Gastroesophageal sphincter (tissue), 4 donors: ENCODE data around the gene CCDC86. TPM values are rescaled to one million over a fixed set of nuclear protein-coding genes. Genes with fewer than 3 reads are reported as not detected.

Experiments
- ATAC-seq: fragments of 150-250 bp; one replicate; pipeline ENCODE4 v1.9.1; 2016; ENCODE audit warnings: mild to moderate bottlenecking, moderate library complexity
- H3K27ac ChIP-seq, 4 donors: fragments of 200-600 bp; sonication (generic) in 3 of 4; 1 replicate in 3 of 4; 2 replicates in 1 of 4; pipeline ENCODE4 v1.5.1; 2016 to 2019
- H3K27me3 ChIP-seq: fragments of 200-600 bp; sonication (generic); one replicate; pipeline ENCODE4 v1.5.1; 2019
- H3K36me3 ChIP-seq, 2 donors: fragments of 200-600 bp; sonication (generic); one replicate each; pipeline ENCODE4 v1.5.1; 2019; ENCODE audit warnings: control low read depth in 1 of 2
- H3K4me1 ChIP-seq, 3 donors: fragments of 200-600 bp; sonication (generic); 1 replicate in 2 of 3; 2 replicates in 1 of 3; pipeline ENCODE4 v1.5.1; 2016 to 2019; ENCODE audit warnings: control low read depth in 2 of 3
- H3K4me3 ChIP-seq, 2 donors: fragments of 200-600 bp; sonication (generic); one replicate each; pipeline ENCODE4 v1.5.1; 2019; ENCODE audit warnings: mild to moderate bottlenecking in 1 of 2, moderate library complexity in 1 of 2
- H3K9me3 ChIP-seq, 3 donors: fragments of 200-600 bp; sonication (generic); one replicate each; pipeline ENCODE4 v1.5.1; 2017 to 2019; ENCODE audit warnings: control low read depth in 2 of 3
- CTCF ChIP-seq, 4 experiments: fragments of 200-600 bp in 2 of 4; fragments of 450-650 bp in 2 of 4; sonication (generic) in 1 of 4; IDR thresholded peaks; one replicate each; pipeline ENCODE4 v1.5.1; 2017 to 2019; ENCODE audit warnings: antibody characterized with exemption in 4 of 4, mild to moderate bottlenecking in 2 of 4, moderate library complexity in 2 of 4
- EP300 ChIP-seq: sonication (generic); formaldehyde crosslinking; IDR thresholded peaks from one replicate; pipeline ENCODE4 v1.6.1; 2017; ENCODE audit warnings: antibody characterized with exemption, mild to moderate bottlenecking
- POLR2A ChIP-seq, 2 donors: fragments of 450-650 bp; IDR thresholded peaks; one replicate each; pipeline ENCODE4 v1.6.1; 2017; ENCODE audit warnings: antibody characterized with exemption in 2 of 2, mild to moderate bottlenecking in 2 of 2, moderate library complexity in 1 of 2
- POLR2AphosphoS5 ChIP-seq: sonication (generic); formaldehyde crosslinking; IDR thresholded peaks from one replicate; pipeline ENCODE4 v1.6.1; 2017; ENCODE audit warnings: antibody characterized with exemption
- WGBS, 2 donors: methylation state at CpG; one replicate each; pipeline ENCODE4 v1.1.5; 2018; ENCODE audit warnings: low coverage in 1 of 2; 5-methylcytosine and 5-hydroxymethylcytosine counted together
- total RNA-seq, 4 donors: library from RNA; depleted of rRNA; stranded (reverse); fragments of >200 nt; gene quantifications; one replicate each; pipeline ENCODE4 v1.1.0, GENCODE V29; 2016

The CCDC86 gene
- total RNA-seq, result 10 to 100 TPM; 10.5 to 27.8 (median 18.2) TPM

GRCh38 chr11:60841797-60842667, at the start of gene CCDC86:
Gene CCDC86 (plus strand): TSS chr11:60842113. CDS start chr11:60842125, 12 bp downstream.
- no peaks in the 10 kb centered on the region for H3K27me3 ChIP-seq
- ATAC-seq, result peak; percentile 97
- H3K9me3 ChIP-seq, result no peaks in the 10 kb centered on the region
- H3K36me3 ChIP-seq, result peaks cover 0 to 12% of the 10 kb centered on the region in 2 donors
- TF ChIP-seq EP300 (no peak), POLR2AphosphoS5 (peak; percentile 88), POLR2A (IDR thresholded peaks at IDR 0.05) (peak in 1 of 2 donors; percentile 25), CTCF (IDR thresholded peaks at IDR 0.05) (peak in 1 of 4 experiments; percentile 2)
- H3K4me3 ChIP-seq, result peak within 1 kb of the TSS; percentile 52 to 91
- peaks cover 0 to 54% (median 19%) of the 10 kb centered on the region in 3 donors for H3K4me1 ChIP-seq
- WGBS, 2 donors, result 1 to 5% methylated on average over 12 to 17 of the region's 57 CpGs
- H3K27ac ChIP-seq, result peak within 1 kb of the TSS in 3 of 4 donors; percentile 80 to 86 (median 81)

- no peak for TF ChIP-seq CTCF (IDR thresholded peaks at IDR 0.05)
- TF ChIP-seq POLR2A (IDR thresholded peaks at IDR 0.05), result no peak
- TF ChIP-seq EP300, result no peak
- TF ChIP-seq POLR2AphosphoS5, result no peak
- no peak overlapping the region for H3K4me3 ChIP-seq
- no peak for ATAC-seq
- H3K27me3 ChIP-seq, result no peaks in the 10 kb centered on the region
- no peak overlapping the region for H3K27ac ChIP-seq
- no peaks in the 10 kb centered on the region for H3K9me3 ChIP-seq
- H3K4me1 ChIP-seq, result peaks cover 0 to 2% (median 1%) of the 10 kb centered on the region in 3 donors
- WGBS, 2 donors, result 79 to 96% methylated on average over 3 of the region's 3 CpGs
- H3K36me3 ChIP-seq, result no peaks in the 10 kb centered on the region
These were observed 49.4 kb upstream of the CCDC86 start for GRCh38 chr11:60792521-60792920.

GRCh38 chr11:60795291-60795690, 46.6 kb upstream of the CCDC86 start:
- H3K36me3 ChIP-seq, result no peaks in the 10 kb centered on the region
- no peaks in the 10 kb centered on the region for H3K9me3 ChIP-seq
- H3K27ac ChIP-seq, result no peak overlapping the region
- no peaks in the 10 kb centered on the region for H3K4me1 ChIP-seq
- ATAC-seq, result no peak
- TF ChIP-seq POLR2A (IDR thresholded peaks at IDR 0.05) (no peak), EP300 (no peak), POLR2AphosphoS5 (no peak), CTCF (IDR thresholded peaks at IDR 0.05) (no peak)
- no peak overlapping the region for H3K4me3 ChIP-seq
- WGBS, 2 donors, result 83% methylated on average over 2 of the region's 6 CpGs; no CpG with 5 or more reads in 1 of the 2 donors
- peaks cover 7% of the 10 kb centered on the region for H3K27me3 ChIP-seq

GRCh38 chr11:60797846-60798630, 43.9 kb upstream of the CCDC86 start:
- 92% methylated on average over 5 of the region's 17 CpGs; no CpG with 5 or more reads in 1 of the 2 donors for WGBS, 2 donors
- no peaks in the 10 kb centered on the region for H3K4me1 ChIP-seq
- ATAC-seq, result no peak
- no peaks in the 10 kb centered on the region for H3K36me3 ChIP-seq
- peaks cover 20% of the 10 kb centered on the region for H3K27me3 ChIP-seq
- TF ChIP-seq POLR2AphosphoS5, result no peak
- no peak for TF ChIP-seq POLR2A (IDR thresholded peaks at IDR 0.05)
- no peak for TF ChIP-seq EP300
- TF ChIP-seq CTCF (IDR thresholded peaks at IDR 0.05), result no peak
- no peaks in the 10 kb centered on the region for H3K9me3 ChIP-seq
- no peak overlapping the region for H3K27ac ChIP-seq
- no peak overlapping the region for H3K4me3 ChIP-seq
